Measurements from ENCODE around the gene MT1A.

GRCh38 chr16:56630134-56630533, 8.3 kb upstream of the MT1A start:
- no peak for TF ChIP-seq CTCF (IDR thresholded peaks at IDR 0.05; ENCODE audit: borderline replicate concordance, extremely low read depth, low read length, poor library complexity, severe bottlenecking)
- TF ChIP-seq EZH2 (IDR thresholded peaks at IDR 0.05; ENCODE audit: borderline replicate concordance, low read depth, low read length, severe bottlenecking): no peak
